Measurements from ENCODE around the gene GRN. TPM values are rescaled to one million over a fixed set of nuclear protein-coding genes. Genes with fewer than 3 reads are reported as not detected.

The GRN gene
- total RNA-seq, 1 experiment from 2014 or later = 206 TPM

GRCh38 chr17:44356241-44356640 lies 11.1 kb downstream of the GRN start:
- Histone ChIP-seq H3K4me2 (ENCODE audit: low read length) (no peak overlapping the region), H3K4me3 (replicated peaks in 1 of 2; ENCODE audit: low read depth in 1 of 2, low read length in 2 of 2) (no peak overlapping the region), H3K36me3 (ENCODE audit: control insufficient read depth in 1 of 2, insufficient read depth in 2 of 2, low read length in 2 of 2) (peaks cover 0 to under 1% of the 10 kb centered on the region in 2 experiments; a peak in 1 of 4 replicates), H3K4me1 (ENCODE audit: control insufficient read depth in 1 of 2, insufficient read depth in 2 of 2, low read length in 2 of 2) (peaks cover 2 to 5% of the 10 kb centered on the region in 2 experiments; a peak in 3 of 4 replicates), H3K27me3 (ENCODE audit: insufficient read depth, low read length) (no peaks in the 10 kb centered on the region), H4K20me1 (ENCODE audit: insufficient read depth) (no peaks in the 10 kb centered on the region), H3K9ac (ENCODE audit: low read length) (no peak overlapping the region), H3K27ac (ENCODE audit: low read depth, low read length) (no peak overlapping the region), H3K79me2 (ENCODE audit: insufficient read depth, low read length) (no peaks in the 10 kb centered on the region), H2AFZ (ENCODE audit: low read depth, low read length, poor library complexity, severe bottlenecking) (no peak overlapping the region), H3K9me3 (ENCODE audit: control insufficient read depth in 1 of 2, insufficient read depth in 1 of 2, low read depth in 1 of 2, low read length in 2 of 2) (no peaks in the 10 kb centered on the region), H3K9me2 (ENCODE audit: insufficient read depth) (no peaks in the 10 kb centered on the region)
- no TSS peak for BruUV-seq (replicated peaks)
- ChIA-PET CTCF (no interaction called here), POLR2A (no interaction called here), RAD21 (ENCODE audit: low non-redundant PET in 1 of 2, low total read pairs in 2 of 2, uncharacterized antibody in 2 of 2, unreplicated experiment in 2 of 2) (no interaction called here)
- TF ChIP-seq EZH2phosphoT487 (IDR thresholded peaks at IDR 0.05; ENCODE audit: borderline replicate concordance) (no peak), SP1 (IDR thresholded peaks at IDR 0.05; ENCODE audit: low read depth) (no peak), CBX3 (IDR thresholded peaks at IDR 0.05; ENCODE audit: low read depth) (no peak), CTCF (IDR thresholded peaks at IDR 0.05 in 2 of 3, conservative IDR thresholded peaks at IDR 0.05 in 1 of 3; ENCODE audit: borderline replicate concordance in 1 of 3, insufficient read depth in 1 of 3, low read depth in 2 of 3, low read length in 2 of 3) (no peak), TCF7L2 (IDR thresholded peaks at IDR 0.05; ENCODE audit: borderline replicate concordance, extremely low read depth, insufficient read depth, insufficient read length) (no peak), ZNF274 (IDR thresholded peaks at IDR 0.05; ENCODE audit: low read depth, low read length) (no peak), FOSL1 (IDR thresholded peaks at IDR 0.05; ENCODE audit: low read depth) (no peak), REST (IDR thresholded peaks at IDR 0.05; ENCODE audit: low read depth) (no peak), ATF3 (IDR thresholded peaks at IDR 0.05) (no peak), ZBTB33 (IDR thresholded peaks at IDR 0.05; ENCODE audit: extremely low read depth, insufficient replicate concordance, low read length) (no peak), ZFX (IDR thresholded peaks at IDR 0.05) (no peak), RAD21 (IDR thresholded peaks at IDR 0.05; ENCODE audit: low read depth) (no peak; the same call in 1 of the 2 replicates), SRF (IDR thresholded peaks at IDR 0.05; ENCODE audit: low read depth) (no peak), EGR1 (IDR thresholded peaks at IDR 0.05; ENCODE audit: low read depth) (no peak), POLR2A (IDR thresholded peaks at IDR 0.05; ENCODE audit: borderline replicate concordance, extremely low read depth, insufficient read depth, insufficient read length) (no peak), CEBPB (IDR thresholded peaks at IDR 0.05; ENCODE audit: low read depth) (no peak), MAX (IDR thresholded peaks at IDR 0.05) (no peak), EZH2 (IDR thresholded peaks at IDR 0.05) (no peak), ELF1 (IDR thresholded peaks at IDR 0.05; ENCODE audit: borderline replicate concordance, low read depth) (no peak), POLR2AphosphoS5 (IDR thresholded peaks at IDR 0.05; ENCODE audit: low read depth, low read length) (no peak)
- ATAC-seq (no peak), DNase-seq (ENCODE audit: low read depth, low spot score) (no peak)
- intact Hi-C loops (cut with micrococcal nuclease) = no loop called here

All from HCT116 (cell line).